ENCODE measurements around the gene ZFP30. TPM values are rescaled to one million over a fixed set of nuclear protein-coding genes. Genes with fewer than 3 reads are reported as not detected.
A peak's percentile ranks its signal among the peaks of the same experiment; 100 is the strongest.
"Not testable (repeated sequence)": the region's sequence is repeated elsewhere in the genome, so short reads cannot be mapped to it uniquely, and the experiment has no call there.

ZFP30 gene
- total and polyA plus RNA-seq, 8 donors: 0.45 to 27.7 (median 4.2) TPM

- Histone ChIP-seq H3K27ac (no peak overlapping the region), H3K27me3 (no peaks in the 10 kb centered on the region), H3K4me1 (peaks cover 0 to 17% (median 3%) of the 10 kb centered on the region in 4 donors), H3K36me3 (peaks cover 0 to 29% (median 7%) of the 10 kb centered on the region in 4 donors), H3K9me3 (peaks cover 11 to 72% (median 44%) of the 10 kb centered on the region in 4 donors), H3K4me3 (no peak overlapping the region)
- TF ChIP-seq, protein P1, sequence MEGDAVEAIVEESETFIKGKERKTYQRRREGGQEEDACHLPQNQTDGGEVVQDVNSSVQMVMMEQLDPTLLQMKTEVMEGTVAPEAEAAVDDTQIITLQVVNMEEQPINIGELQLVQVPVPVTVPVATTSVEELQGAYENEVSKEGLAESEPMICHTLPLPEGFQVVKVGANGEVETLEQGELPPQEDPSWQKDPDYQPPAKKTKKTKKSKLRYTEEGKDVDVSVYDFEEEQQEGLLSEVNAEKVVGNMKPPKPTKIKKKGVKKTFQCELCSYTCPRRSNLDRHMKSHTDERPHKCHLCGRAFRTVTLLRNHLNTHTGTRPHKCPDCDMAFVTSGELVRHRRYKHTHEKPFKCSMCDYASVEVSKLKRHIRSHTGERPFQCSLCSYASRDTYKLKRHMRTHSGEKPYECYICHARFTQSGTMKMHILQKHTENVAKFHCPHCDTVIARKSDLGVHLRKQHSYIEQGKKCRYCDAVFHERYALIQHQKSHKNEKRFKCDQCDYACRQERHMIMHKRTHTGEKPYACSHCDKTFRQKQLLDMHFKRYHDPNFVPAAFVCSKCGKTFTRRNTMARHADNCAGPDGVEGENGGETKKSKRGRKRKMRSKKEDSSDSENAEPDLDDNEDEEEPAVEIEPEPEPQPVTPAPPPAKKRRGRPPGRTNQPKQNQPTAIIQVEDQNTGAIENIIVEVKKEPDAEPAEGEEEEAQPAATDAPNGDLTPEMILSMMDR (IDR thresholded peaks at IDR 0.05): no peak
- no peak for TF ChIP-seq EP300 (IDR thresholded peaks at IDR 0.05)
- intact Hi-C loops (cut with DNase I; ENCODE audit: low total_unique reads): no loop called here
- peak in 1 of 2 donors; percentile 17 for DNase-seq
- WGBS, 5 donors: 64 to 69% (median 66%) methylated on average over 11 of the region's 11 CpGs
These were observed 37.8 kb upstream of the ZFP30 start for GRCh38 chr19:37692956-37693620.

DNA sequence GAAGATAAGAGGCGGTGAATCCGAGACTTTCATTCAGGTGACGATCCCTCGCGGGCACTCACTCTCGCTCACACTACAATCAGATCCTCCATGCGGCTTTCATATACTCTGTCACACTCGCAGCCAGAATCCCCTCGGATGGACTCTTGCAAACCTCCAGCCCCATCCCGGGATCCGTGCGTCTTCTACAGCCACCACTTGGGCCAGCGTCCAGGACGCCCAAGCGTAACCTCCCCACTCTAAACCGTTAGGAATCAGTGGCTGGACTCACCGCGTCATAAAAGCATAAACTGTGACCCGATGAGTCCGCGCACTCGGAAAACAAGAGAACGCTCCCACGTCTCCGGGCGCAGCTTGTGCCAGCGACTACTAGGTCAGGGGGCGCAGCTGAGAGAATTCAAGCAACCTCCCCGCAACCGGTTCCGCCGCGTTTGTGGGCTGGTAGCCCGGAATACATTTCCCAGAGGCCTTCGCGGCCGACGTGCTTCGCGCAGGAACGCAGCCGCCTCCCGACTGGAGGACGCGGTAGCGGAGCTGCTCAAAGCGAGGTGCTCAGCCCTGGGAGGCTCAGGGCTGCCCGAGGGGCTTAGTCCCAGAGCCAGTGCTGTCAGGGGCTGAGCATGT lies 36.7 kb upstream of the ZFP30 start:
- intact Hi-C loops (cut with DNase I; ENCODE audit: low total_unique reads): no loop called here
- Histone ChIP-seq H3K4me1 (peaks cover 0 to 17% (median 3%) of the 10 kb centered on the region in 4 donors), H3K4me3 (peak overlapping the region; percentile 44 to 56 (median 52)), H3K27ac (peak overlapping the region; percentile 10 to 88 (median 79)), H3K9me3 (peaks cover 10 to 62% (median 38%) of the 10 kb centered on the region in 4 donors), H3K27me3 (no peaks in the 10 kb centered on the region), H3K36me3 (peaks cover 0 to 20% (median 5%) of the 10 kb centered on the region in 4 donors)
- TF ChIP-seq POLR2A (IDR thresholded peaks at IDR 0.05) (no peak), POLR2AphosphoS5 (IDR thresholded peaks at IDR 0.05) (peak in 2 of 3 donors; percentile 73 to 80)
- WGBS, 5 donors: 1 to 4% (median 3%) methylated on average over 40 to 48 of the region's 48 CpGs
- DNase-seq: peak; percentile 63 to 97

DNA sequence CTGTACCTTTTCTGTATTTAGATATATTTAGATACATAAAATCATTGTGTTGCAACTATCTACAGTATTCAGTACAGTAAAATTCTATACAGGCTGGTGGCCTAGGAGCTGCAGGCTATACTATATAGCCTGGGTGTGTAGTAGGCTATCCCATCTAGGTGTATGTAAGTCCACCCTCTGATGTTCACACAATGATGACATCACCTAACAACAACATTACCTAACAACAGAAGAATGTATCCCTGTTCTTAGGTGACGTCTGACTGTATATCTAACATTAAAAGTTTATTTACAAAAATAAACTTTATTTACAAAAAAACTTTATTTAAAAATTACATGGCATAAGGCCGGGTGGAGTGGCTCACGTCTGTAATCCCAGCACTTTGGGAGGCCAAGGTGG lies 28.3 kb upstream of the ZFP30 start:
- TF ChIP-seq POLR2AphosphoS5 (IDR thresholded peaks at IDR 0.05) (no peak), POLR2A (IDR thresholded peaks at IDR 0.05) (no peak), EP300 (IDR thresholded peaks at IDR 0.05) (no peak)
- TF ChIP-seq, protein P1 (IDR thresholded peaks at IDR 0.05): no peak
- H3K9me3 ChIP-seq: peaks cover 6 to 91% (median 50%) of the 10 kb centered on the region in 4 donors

GRCh38 chr19:37669450-37669914 lies 14.2 kb upstream of the ZFP30 start:
- intact Hi-C loops (cut with DNase I; ENCODE audit: low total_unique reads): no loop called here
- H3K4me1 ChIP-seq: no peaks in the 10 kb centered on the region
- peaks cover 0 to 36% (median 0%) of the 10 kb centered on the region in 4 donors for H3K36me3 ChIP-seq
- TF ChIP-seq, protein P1 (IDR thresholded peaks at IDR 0.05): no peak
- no peak for TF ChIP-seq POLR2AphosphoS5 (IDR thresholded peaks at IDR 0.05)
- no peak for TF ChIP-seq EP300 (IDR thresholded peaks at IDR 0.05)
- no peak for TF ChIP-seq POLR2A (IDR thresholded peaks at IDR 0.05)
- no peak for DNase-seq
- H3K4me3 ChIP-seq: no peak overlapping the region
- peaks cover 52 to 100% (median 91%) of the 10 kb centered on the region in 4 donors for H3K9me3 ChIP-seq
- WGBS, 5 donors: 90 to 96% (median 94%) methylated on average over 6 of the region's 6 CpGs
- no peak overlapping the region for H3K27ac ChIP-seq
- no peaks in the 10 kb centered on the region for H3K27me3 ChIP-seq

More for the DNA sequence above, 28.3 kb upstream of the ZFP30 start:
- intact Hi-C loops (cut with DNase I; ENCODE audit: low total_unique reads): no loop called here
- Histone ChIP-seq H3K36me3 (peaks cover 0 to 71% (median 18%) of the 10 kb centered on the region in 4 donors), H3K27ac (no peak overlapping the region), H3K4me3 (no peak overlapping the region), H3K27me3 (no peaks in the 10 kb centered on the region), H3K4me1 (no peaks in the 10 kb centered on the region)
- DNase-seq: no peak
- WGBS, 5 donors: 79 to 88% (median 83%) methylated on average over 3 of the region's 3 CpGs

GRCh38 chr19:37657157-37657556 lies 1.9 kb upstream of the ZFP30 start:
- H3K27ac ChIP-seq; H3K4me3 ChIP-seq; intact Hi-C loops (cut with DNase I; ENCODE audit: low total_unique reads); H3K27me3 ChIP-seq; DNase-seq: not testable (repeated sequence)
- Histone ChIP-seq H3K36me3 (peaks cover 0 to 11% (median 0%) of the 10 kb centered on the region in 4 donors), H3K9me3 (peaks cover 0 to 26% (median 15%) of the 10 kb centered on the region in 4 donors), H3K4me1 (peaks cover 10 to 31% (median 28%) of the 10 kb centered on the region in 4 donors)
- 95 to 98% (median 96%) methylated on average over 8 of the region's 8 CpGs for WGBS, 5 donors

All from stomach (tissue), 9 donors.